Stimulated activated CD8-positive, alpha-beta memory T cell treated with anti-CD3 and anti-CD28 coated beads, Interleukin-4, amount 100 ng/mL, for 24 hours (primary cell): ENCODE results near the gene UGT1A8.
"Not testable (repeated sequence)": the region's sequence is repeated elsewhere in the genome, so short reads cannot be mapped to it uniquely, and the experiment has no call there.

Experiments
- DNase-seq: peaks from one replicate; pipeline ENCODE4 v3.0.0-alpha.2; 2020; ENCODE audit warnings: low read depth

The UGT1A8 gene

GRCh38 chr2:233714121-233714520, 96.7 kb downstream of the UGT1A8 start:
- DNase-seq = no peak

DNA sequence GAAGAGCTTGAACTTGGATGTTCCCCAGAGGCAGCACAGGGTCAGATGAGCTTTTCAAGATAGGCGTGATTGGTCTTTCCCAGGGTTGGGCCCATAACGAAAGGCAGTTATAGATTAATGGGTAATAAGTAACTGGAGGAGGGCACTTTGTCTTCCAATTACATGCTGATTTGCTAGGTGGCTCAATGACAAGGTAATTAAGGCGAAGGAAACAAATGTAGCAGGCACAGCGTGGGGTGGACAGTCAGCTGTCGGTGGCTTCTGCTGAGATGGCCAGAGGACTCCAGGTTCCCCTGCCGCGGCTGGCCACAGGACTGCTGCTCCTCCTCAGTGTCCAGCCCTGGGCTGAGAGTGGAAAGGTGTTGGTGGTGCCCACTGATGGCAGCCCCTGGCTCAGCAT, 101.1 kb downstream of the UGT1A8 start, which contains the start of gene UGT1A4:
Gene UGT1A4, plus strand, starts transcription at position 185 of the 400 bp plus-strand sequence. Its CDS starts 85 bp downstream, at position 270.
- no peak for DNase-seq

DNA sequence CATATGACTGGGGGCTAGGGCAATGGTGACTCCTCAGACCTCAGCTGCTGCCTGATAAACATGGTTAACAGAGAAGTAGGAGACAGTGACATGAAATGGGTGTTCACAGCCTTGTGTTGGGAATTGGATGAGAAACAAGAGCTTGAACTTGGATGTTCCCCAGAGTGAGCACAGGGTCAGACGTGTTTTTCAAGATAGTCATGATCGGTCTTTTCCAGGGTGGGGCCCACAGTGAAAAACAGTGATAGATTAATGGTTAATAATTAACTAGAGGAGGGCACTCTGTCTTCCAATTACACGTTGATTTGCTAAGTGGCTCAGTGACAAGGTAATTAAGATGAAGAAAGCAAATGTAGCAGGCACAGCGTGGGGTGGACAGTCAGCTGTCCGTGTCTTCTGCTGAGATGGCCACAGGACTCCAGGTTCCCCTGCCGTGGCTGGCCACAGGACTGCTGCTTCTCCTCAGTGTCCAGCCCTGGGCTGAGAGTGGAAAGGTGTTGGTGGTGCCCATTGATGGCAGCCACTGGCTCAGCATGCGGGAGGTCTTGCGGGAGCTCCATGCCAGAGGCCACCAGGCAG, 111.4 kb downstream of the UGT1A8 start, which contains the start of gene UGT1A3:
Gene UGT1A3, plus strand, starts transcription at position 320 of the 579 bp plus-strand sequence. Its CDS starts 85 bp downstream, at position 405.
- DNase-seq = no peak

- DNase-seq = not testable (repeated sequence)
Measured at GRCh38 chr2:233736868-233737653, 119.6 kb downstream of the UGT1A8 start.

DNA sequence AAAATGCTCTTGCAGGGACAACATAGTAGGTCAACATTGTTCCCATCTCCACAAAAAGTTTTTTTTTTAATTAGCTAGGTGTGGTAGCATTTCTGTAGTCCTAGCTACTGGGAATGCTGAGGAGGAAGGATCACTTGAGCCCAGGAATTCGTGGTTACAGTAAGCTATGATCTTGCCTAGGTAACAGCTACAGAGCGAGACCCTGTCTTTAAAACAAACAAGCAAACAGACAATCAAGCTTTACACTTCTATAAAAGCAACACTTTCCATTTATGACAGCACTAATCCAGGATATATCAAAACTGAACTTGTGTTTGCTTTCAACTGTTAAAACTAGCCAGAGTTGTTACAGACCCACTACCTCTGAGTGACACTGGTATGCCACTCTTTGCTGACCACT, 123.4 kb downstream of the UGT1A8 start:
- DNase-seq = no peak

- DNase-seq = no peak
Measured at GRCh38 chr2:233743464-233744259, 126.2 kb downstream of the UGT1A8 start.

DNA sequence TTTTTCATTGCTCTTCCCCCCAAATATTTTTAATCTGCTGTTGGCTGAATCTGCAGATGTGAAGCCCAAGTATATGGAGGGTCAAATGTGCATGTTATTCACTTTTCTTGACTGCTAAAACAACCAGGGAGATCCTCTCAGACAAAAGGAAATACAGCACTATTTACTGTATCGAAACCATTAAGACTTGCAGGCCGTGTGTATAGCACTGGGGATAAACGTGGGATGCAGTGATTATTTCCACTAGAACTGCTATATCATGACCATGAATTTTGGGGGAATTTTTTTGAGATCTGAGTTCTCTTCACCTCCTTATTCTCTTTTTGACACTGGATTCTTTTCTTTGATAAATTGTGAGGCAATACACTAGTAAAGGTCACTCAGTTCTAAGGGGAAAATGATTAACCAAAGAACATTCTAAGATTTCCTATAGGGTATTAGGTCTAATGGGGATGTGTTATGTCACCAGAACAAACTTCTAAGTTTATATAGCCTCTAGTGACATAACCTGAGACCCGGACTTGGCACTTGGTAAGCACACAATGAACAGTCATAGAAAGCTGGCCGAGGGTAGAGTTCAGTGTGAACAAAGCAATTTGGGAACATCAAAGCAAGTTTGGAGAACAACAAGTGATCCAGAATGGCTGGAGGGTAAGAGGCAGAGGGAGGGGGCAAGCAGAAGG, 127.8 kb downstream of the UGT1A8 start:
- DNase-seq = no peak

- not testable (repeated sequence) for DNase-seq
Measured at GRCh38 chr2:233745838-233746237, 128.4 kb downstream of the UGT1A8 start.

DNA sequence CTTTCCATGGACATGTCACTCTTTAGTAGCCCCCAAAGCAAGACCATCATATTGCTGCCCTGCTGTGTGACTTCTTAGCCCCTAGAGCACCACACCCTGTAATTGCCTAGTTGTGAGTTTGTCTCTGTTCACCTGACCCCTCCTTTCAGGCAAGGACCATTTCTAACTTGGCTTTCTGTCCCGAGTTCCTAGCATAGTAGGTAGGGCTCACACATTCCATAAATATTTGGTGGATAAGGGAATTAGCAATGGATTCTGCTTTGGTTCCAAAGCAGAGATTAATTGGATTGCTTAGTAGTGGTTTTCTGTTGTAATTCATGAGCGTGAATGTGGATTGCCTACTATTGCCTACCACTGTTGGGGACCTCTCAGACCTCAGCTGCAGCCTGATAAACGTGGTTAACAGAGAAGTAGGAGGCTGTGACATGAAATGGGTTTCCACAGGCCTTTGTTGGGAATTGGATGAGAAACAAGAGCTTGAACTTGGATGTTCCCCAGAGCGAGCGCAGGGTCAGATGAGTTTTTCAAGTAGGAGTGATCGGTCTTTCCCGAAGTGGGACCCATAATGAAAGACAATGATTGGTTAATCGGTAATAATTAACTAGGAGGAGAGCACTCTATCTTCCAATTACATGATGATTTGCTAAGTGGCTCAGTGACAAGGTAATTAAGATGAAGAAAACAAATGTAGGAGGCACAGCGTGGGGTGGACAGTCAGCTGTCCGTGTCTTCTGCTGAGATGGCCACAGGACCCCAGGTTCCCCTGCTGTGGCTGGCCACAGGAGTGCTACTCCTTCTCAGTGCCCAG, 129.2 kb downstream of the UGT1A8 start:
- no peak for DNase-seq

DNA sequence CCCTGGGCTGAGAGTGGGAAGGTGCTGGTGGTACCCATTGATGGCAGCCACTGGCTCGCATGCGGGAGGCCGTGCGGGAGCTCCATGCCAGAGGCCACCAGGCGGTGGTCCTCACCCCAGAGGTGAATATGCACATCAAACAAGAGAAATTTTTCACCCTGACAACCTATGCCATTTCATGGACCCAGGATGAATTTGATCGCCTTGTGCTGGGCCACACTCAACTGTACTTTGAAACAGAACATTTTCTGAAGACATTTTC, 129.8 kb downstream of the UGT1A8 start:
- DNase-seq = no peak

- DNase-seq = not testable (repeated sequence)
Measured at GRCh38 chr2:233750689-233751088, 133.3 kb downstream of the UGT1A8 start.

DNA sequence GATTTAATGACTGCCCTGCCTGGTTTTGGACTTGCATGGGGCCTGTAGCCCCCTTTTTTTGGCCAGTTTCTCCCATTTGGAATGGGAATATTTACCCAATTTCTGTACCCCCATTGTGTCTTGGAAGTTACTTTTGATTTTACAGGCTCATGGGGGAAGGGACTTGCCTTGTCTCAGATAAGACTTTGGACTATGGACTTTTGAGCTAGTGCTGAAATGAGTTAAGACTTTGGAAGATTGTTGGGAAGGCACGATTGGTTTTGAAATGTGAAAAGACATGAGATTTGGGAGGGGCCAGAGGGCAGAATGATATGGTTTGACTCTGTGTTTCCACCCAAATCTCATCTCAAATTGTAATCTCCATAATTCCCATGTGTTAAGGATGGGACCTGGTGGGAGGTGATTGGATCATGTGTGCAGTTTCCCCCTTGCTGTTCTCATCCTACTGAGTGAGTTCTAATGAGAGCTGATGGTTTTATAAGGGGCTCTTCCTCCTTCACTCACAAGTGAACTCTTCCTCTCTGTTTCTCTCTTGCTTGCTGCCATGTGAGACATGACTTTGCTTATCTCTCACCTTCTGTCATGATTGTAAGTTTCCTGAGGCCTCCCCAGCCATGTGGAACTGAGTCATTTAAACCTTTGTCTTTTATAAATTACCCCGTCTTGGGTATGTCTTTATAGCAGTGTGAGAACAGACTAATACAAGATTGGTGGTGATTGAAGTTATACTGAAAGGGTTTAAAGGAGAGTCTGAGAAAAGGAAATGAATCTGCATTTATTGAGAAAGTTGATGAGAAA, 134.0 kb downstream of the UGT1A8 start:
- DNase-seq = not testable (repeated sequence)

DNA sequence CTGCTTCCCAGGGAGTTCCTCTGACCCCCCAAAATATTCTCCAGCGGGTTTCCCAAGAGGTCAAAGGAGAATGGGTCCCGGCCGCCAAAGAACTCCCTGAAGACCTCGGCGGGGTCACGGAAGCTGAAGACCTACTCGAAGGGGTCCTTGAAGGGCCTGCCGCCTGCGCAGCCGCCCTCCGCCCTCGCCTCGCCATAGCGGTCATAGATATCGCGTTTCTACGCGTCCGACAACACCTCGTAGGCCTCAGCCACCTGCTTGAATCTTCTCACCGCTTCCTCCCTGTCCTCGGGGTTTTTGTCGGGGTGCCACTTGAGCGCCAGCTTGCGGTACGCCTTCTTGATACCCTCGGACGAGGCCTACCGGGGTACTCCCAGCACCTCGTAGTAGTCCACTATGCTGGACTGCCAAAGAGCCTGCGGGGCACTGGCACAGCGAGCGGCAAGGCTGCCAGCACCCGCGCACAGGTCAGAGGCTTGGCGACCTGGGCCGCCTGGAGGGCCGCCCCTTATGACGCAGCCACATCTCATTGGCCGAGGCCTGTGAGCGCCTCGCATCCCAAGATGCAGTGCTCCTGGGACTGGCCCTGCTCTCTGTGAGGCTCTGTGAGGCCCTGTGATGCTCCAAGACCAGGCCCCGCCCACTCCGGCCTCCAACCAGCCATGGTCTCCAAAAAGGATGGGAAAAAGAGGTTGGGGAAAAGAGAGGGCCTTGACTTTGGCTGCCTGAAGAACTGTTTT, 137.6 kb downstream of the UGT1A8 start:
- DNase-seq = no peak

DNA sequence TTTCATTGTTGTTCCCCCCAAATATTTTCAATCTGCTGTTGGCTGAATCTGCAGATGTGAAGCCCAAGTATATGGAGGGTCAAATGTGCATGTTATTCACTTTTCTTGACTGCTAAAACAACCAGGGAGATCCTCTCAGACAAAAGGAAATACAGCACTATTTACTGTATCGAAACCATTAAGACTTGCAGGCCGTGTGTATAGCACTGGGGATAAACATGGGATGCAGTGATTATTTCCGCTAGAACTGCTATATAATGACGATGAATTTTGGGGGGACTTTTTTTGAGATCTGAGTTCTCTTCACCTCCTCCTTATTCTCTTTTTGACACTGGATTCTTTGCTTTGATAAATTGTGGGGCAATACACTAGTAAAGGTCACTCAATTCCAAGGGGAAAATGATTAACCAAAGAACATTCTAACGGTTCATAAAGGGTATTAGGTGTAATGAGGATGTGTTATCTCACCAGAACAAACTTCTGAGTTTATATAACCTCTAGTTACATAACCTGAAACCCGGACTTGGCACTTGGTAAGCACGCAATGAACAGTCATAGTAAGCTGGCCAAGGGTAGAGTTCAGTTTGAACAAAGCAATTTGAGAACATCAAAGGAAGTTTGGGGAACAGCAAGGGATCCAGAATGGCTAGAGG, 139.1 kb downstream of the UGT1A8 start:
- DNase-seq = no peak

DNA sequence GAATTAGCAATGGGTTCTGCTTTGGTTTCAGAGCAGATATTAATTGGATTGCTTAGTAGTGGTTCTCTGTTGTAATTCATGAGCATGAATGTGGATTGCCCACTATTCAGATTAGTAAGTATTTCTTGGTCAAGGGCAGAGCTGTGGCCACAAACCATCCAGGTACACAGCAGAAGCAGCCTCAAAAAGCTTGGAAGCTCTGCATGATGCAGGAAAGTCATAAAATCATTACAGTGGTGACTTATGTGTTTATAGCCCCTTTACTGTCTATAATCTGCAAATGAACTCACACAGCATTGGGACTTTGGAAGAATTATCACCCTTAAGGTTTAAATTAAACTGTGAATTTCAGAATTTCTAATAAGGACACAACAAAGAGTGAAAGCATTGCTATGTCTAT, 140.7 kb downstream of the UGT1A8 start:
- DNase-seq = no peak

- DNase-seq = no peak
Measured at GRCh38 chr2:233758849-233759248, 141.4 kb downstream of the UGT1A8 start.

DNA sequence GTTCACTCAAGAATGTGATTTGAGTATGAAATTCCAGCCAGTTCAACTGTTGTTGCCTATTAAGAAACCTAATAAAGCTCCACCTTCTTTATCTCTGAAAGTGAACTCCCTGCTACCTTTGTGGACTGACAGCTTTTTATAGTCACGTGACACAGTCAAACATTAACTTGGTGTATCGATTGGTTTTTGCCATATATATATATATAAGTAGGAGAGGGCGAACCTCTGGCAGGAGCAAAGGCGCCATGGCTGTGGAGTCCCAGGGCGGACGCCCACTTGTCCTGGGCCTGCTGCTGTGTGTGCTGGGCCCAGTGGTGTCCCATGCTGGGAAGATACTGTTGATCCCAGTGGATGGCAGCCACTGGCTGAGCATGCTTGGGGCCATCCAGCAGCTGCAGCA, 142.6 kb downstream of the UGT1A8 start, which contains the start of gene UGT1A1:
Gene UGT1A1, plus strand, starts transcription at position 228 of the 400 bp plus-strand sequence. Its CDS starts 18 bp downstream, at position 246.
- no peak for DNase-seq

GRCh38 chr2:233761040-233761769, 143.8 kb downstream of the UGT1A8 start:
- DNase-seq = no peak

DNA sequence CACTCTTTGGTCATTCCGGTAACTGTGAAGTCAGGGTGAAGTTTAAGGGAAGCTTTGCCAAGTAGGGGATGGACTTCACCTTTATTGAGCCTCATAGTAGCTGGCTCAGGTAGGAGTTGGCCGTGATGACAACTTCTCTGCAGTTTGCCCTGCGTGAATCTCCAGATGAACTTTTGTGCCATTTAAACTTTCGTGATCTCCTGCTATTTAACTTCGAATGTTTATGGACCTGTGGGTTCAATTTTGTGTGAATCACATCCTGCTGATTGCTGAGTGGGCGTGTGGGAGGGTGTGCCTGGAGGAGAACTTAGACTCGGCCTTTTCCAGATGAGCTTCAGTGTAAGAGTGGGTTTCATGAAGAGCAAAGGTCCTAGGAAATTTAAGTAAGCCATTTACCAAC, 146.8 kb downstream of the UGT1A8 start:
- no peak for DNase-seq
